SK-N-SH treated with all-trans-retinoic acid at 6 μM for 48 hours (cell line): ENCODE measurements around the gene TRMT112.

Experiments used
- BACH2 ChIP-seq: fragments of 250-450 bp; sonication (Bioruptor Pico); IDR thresholded peaks from 2 replicates; pipeline ENCODE4 v1.9.0; 2021; ENCODE audit warnings: mild to moderate bottlenecking, borderline replicate concordance
- CREB5 ChIP-seq: fragments of 250-450 bp; sonication (Bioruptor Pico); IDR thresholded peaks from 2 replicates; pipeline ENCODE4 v1.5.1; 2020; ENCODE audit warnings: low read depth, mild to moderate bottlenecking, moderate library complexity
- ISL1 ChIP-seq: fragments of 250-450 bp; sonication (Bioruptor Pico); IDR thresholded peaks from 2 replicates; pipeline ENCODE4 v2.1.2; 2022; ENCODE audit warnings: mild to moderate bottlenecking, moderate library complexity
- PATZ1 ChIP-seq: fragments of 250-450 bp; sonication (Bioruptor Pico); IDR thresholded peaks from 2 replicates; pipeline ENCODE4 v1.8.0; 2020; ENCODE audit warnings: mild to moderate bottlenecking, moderate library complexity, borderline replicate concordance
- SNAI2 ChIP-seq: fragments of 250-450 bp; sonication (Bioruptor Pico); IDR thresholded peaks from 2 replicates; pipeline ENCODE4 v1.5.0; 2020; ENCODE audit warnings: mild to moderate bottlenecking, moderate library complexity
- TCF4 ChIP-seq: fragments of 250-450 bp; sonication (Bioruptor Pico); IDR thresholded peaks from 2 replicates; pipeline ENCODE4 v1.8.0; 2021; ENCODE audit warnings: mild to moderate bottlenecking, moderate library complexity, borderline replicate concordance
- TOX ChIP-seq: fragments of 250-450 bp; sonication (Bioruptor Pico); IDR thresholded peaks from 2 replicates; pipeline ENCODE4 v1.8.0; 2021; ENCODE audit warnings: mild to moderate bottlenecking, moderate library complexity, borderline replicate concordance
- TSHZ2 ChIP-seq: fragments of 250-450 bp; sonication (Bioruptor Pico); IDR thresholded peaks from 2 replicates; pipeline ENCODE4 v1.5.0; 2020; ENCODE audit warnings: mild to moderate bottlenecking, moderate library complexity
- ZC3H10 ChIP-seq: fragments of 250-450 bp; sonication (Bioruptor Pico); IDR thresholded peaks from 2 replicates; pipeline ENCODE4 v1.5.1; 2021; ENCODE audit warnings: mild to moderate bottlenecking, moderate library complexity
- ZFP30 ChIP-seq: fragments of 450-650 bp; formaldehyde crosslinking; IDR thresholded peaks from 2 replicates; pipeline ENCODE4 v1.5.0; 2022; ENCODE audit warnings: mild to moderate bottlenecking, moderate library complexity
- ZNF565 ChIP-seq: fragments of 450-650 bp; formaldehyde crosslinking; conservative IDR thresholded peaks from 2 replicates; pipeline ENCODE4 v1.5.0; 2020; ENCODE audit warnings: low read depth, mild to moderate bottlenecking, moderate library complexity
- ZNF70 ChIP-seq: fragments of 450-650 bp; formaldehyde crosslinking; IDR thresholded peaks from 2 replicates; pipeline ENCODE4 v1.5.0; 2020; ENCODE audit warnings: mild to moderate bottlenecking, moderate library complexity

GRCh38 chr11:64316672-64317324 lies 561 bp downstream of the TRMT112 start:
- no peak for TF ChIP-seq TCF4 (CRISPR knock-in tag)
- no peak for TF ChIP-seq CREB5 (CRISPR knock-in tag)
- TF ChIP-seq PATZ1 (CRISPR knock-in tag): no peak
- no peak for TF ChIP-seq TSHZ2 (CRISPR knock-in tag)
- TF ChIP-seq ZFP30 (CRISPR knock-in tag): no peak
- no peak for TF ChIP-seq TOX (CRISPR knock-in tag)
- no peak for TF ChIP-seq ZC3H10 (CRISPR knock-in tag)
- no peak for TF ChIP-seq ZNF70 (CRISPR knock-in tag)
- TF ChIP-seq ZNF565 (CRISPR knock-in tag): no peak
- TF ChIP-seq ISL1 (CRISPR knock-in tag): no peak
- no peak for TF ChIP-seq SNAI2 (CRISPR knock-in tag)
- TF ChIP-seq BACH2: no peak
